ENCODE results near the gene SEMA4F.
A peak's percentile ranks its signal among the peaks of the same experiment; 100 is the strongest.

Gene SEMA4F

GRCh38 chr2:74704216-74704615, 50.2 kb downstream of the SEMA4F start:
- H3K27me3 Mint-ChIP-seq, result peaks cover 26% of the 10 kb centered on the region
- no peak overlapping the region for H3K27ac Mint-ChIP-seq
- no peaks in the 10 kb centered on the region for H3K9me3 Mint-ChIP-seq
- CTCF ChIA-PET, result interaction anchor here (0.6 to 2.7 kb wide), 2 partner anchors 10 to 330 kb away, joined by 3 to 8 read pairs; no protein-coding TSS in a partner anchor
- H3K36me3 Mint-ChIP-seq, result no peaks in the 10 kb centered on the region
- no peak for DNase-seq
- no peaks in the 10 kb centered on the region for H3K4me1 Mint-ChIP-seq
- no peak overlapping the region for H3K4me3 Mint-ChIP-seq

- H3K9me3 Mint-ChIP-seq, result no peaks in the 10 kb centered on the region
Measured at GRCh38 chr2:74706741-74707140, 52.7 kb downstream of the SEMA4F start.

GRCh38 chr2:74707837-74708236, 53.8 kb downstream of the SEMA4F start:
- H3K9me3 Mint-ChIP-seq, result no peaks in the 10 kb centered on the region
- CTCF ChIA-PET, result no interaction called here
- no peaks in the 10 kb centered on the region for H3K4me1 Mint-ChIP-seq
- H3K27ac Mint-ChIP-seq, result no peak overlapping the region
- H3K36me3 Mint-ChIP-seq, result no peaks in the 10 kb centered on the region
- no peak for DNase-seq
- no peak overlapping the region for H3K4me3 Mint-ChIP-seq
- peaks cover 21% of the 10 kb centered on the region for H3K27me3 Mint-ChIP-seq

More at GRCh38 chr2:74706741-74707140, 52.7 kb downstream of the SEMA4F start:
- CTCF ChIA-PET, result no interaction called here
- H3K4me1 Mint-ChIP-seq, result no peaks in the 10 kb centered on the region
- no peak for DNase-seq
- H3K4me3 Mint-ChIP-seq, result no peak overlapping the region
- H3K27ac Mint-ChIP-seq, result no peak overlapping the region
- H3K27me3 Mint-ChIP-seq, result peaks cover 10% of the 10 kb centered on the region
- no peaks in the 10 kb centered on the region for H3K36me3 Mint-ChIP-seq

GRCh38 chr2:74708296-74708695, 54.2 kb downstream of the SEMA4F start:
- Mint-ChIP-seq H3K4me3 (no peak overlapping the region), H3K36me3 (no peaks in the 10 kb centered on the region), H3K9me3 (no peaks in the 10 kb centered on the region), H3K27ac (no peak overlapping the region), H3K27me3 (peaks cover 21% of the 10 kb centered on the region), H3K4me1 (no peaks in the 10 kb centered on the region)
- no peak for DNase-seq
- CTCF ChIA-PET, result interaction anchor here (0.9 kb wide), 1 partner anchor 228 kb away, joined by 3 read pairs; no protein-coding TSS in a partner anchor

- no peaks in the 10 kb centered on the region for H3K4me1 Mint-ChIP-seq
- no peaks in the 10 kb centered on the region for H3K9me3 Mint-ChIP-seq
- no peak overlapping the region for H3K4me3 Mint-ChIP-seq
- CTCF ChIA-PET, result interaction anchor here (0.9 to 1.3 kb wide), 2 partner anchors 169 to 227 kb away, joined by 3 read pairs; no protein-coding TSS in a partner anchor
- H3K27ac Mint-ChIP-seq, result no peak overlapping the region
- H3K27me3 Mint-ChIP-seq, result peaks cover 21% of the 10 kb centered on the region
- no peaks in the 10 kb centered on the region for H3K36me3 Mint-ChIP-seq
- DNase-seq, result no peak
Measured at GRCh38 chr2:74708883-74709282, 54.8 kb downstream of the SEMA4F start.

GRCh38 chr2:74712223-74713053, 58.4 kb downstream of the SEMA4F start:
- no peak for DNase-seq
- Mint-ChIP-seq H3K4me1 (peaks cover 7% of the 10 kb centered on the region), H3K27ac (no peak overlapping the region), H3K27me3 (peaks cover 26% of the 10 kb centered on the region), H3K36me3 (no peaks in the 10 kb centered on the region), H3K4me3 (no peak overlapping the region), H3K9me3 (no peaks in the 10 kb centered on the region)
- CTCF ChIA-PET, result interaction anchor here (0.9 to 6.1 kb wide), 6 partner anchors 20 to 188 kb away, joined by 3 to 90 read pairs (median 4); no protein-coding TSS in a partner anchor

GRCh38 chr2:74714691-74715080, 60.6 kb downstream of the SEMA4F start:
- no peaks in the 10 kb centered on the region for H3K36me3 Mint-ChIP-seq
- no peak for DNase-seq
- CTCF ChIA-PET, result interaction anchor here (0.8 to 6.1 kb wide), 7 partner anchors 12 to 162 kb away, joined by 3 to 90 read pairs (median 7); no protein-coding TSS in a partner anchor
- H3K4me3 Mint-ChIP-seq, result peak overlapping the region; percentile 68
- H3K27ac Mint-ChIP-seq, result no peak overlapping the region
- H3K4me1 Mint-ChIP-seq, result peaks cover 7% of the 10 kb centered on the region
- H3K9me3 Mint-ChIP-seq, result no peaks in the 10 kb centered on the region
- peaks cover 19% of the 10 kb centered on the region for H3K27me3 Mint-ChIP-seq

- Mint-ChIP-seq H3K27ac (no peak overlapping the region), H3K9me3 (no peaks in the 10 kb centered on the region), H3K4me1 (peaks cover 7% of the 10 kb centered on the region), H3K27me3 (peaks cover 18% of the 10 kb centered on the region), H3K4me3 (peak overlapping the region; percentile 71), H3K36me3 (no peaks in the 10 kb centered on the region)
- DNase-seq, result peak; percentile 83
- CTCF ChIA-PET, result interaction anchor here (0.6 to 6.1 kb wide), 10 partner anchors 10 to 446 kb away, joined by 3 to 90 read pairs (median 4); no protein-coding TSS in a partner anchor
Measured at GRCh38 chr2:74715081-74715791, 61.2 kb downstream of the SEMA4F start.

GRCh38 chr2:74715880-74716279, 61.8 kb downstream of the SEMA4F start:
- Mint-ChIP-seq H3K4me3 (peak overlapping the region; percentile 71), H3K27me3 (peaks cover 18% of the 10 kb centered on the region), H3K9me3 (no peaks in the 10 kb centered on the region), H3K27ac (no peak overlapping the region), H3K4me1 (peaks cover 7% of the 10 kb centered on the region), H3K36me3 (no peaks in the 10 kb centered on the region)
- DNase-seq, result no peak
- CTCF ChIA-PET, result interaction anchor here (0.6 to 6.1 kb wide), 8 partner anchors 9 to 447 kb away, joined by 3 to 90 read pairs (median 3); no protein-coding TSS in a partner anchor

- DNase-seq, result no peak
- no peaks in the 10 kb centered on the region for H3K36me3 Mint-ChIP-seq
- CTCF ChIA-PET, result interaction anchor here (1.3 kb wide), 1 partner anchor 157 kb away, joined by 5 read pairs; no protein-coding TSS in a partner anchor
- peaks cover 7% of the 10 kb centered on the region for H3K4me1 Mint-ChIP-seq
- no peaks in the 10 kb centered on the region for H3K9me3 Mint-ChIP-seq
- H3K27me3 Mint-ChIP-seq, result peaks cover 17% of the 10 kb centered on the region
- H3K4me3 Mint-ChIP-seq, result no peak overlapping the region
- no peak overlapping the region for H3K27ac Mint-ChIP-seq
Measured at GRCh38 chr2:74719066-74719465, 65.0 kb downstream of the SEMA4F start.

GRCh38 chr2:74721316-74721715, 67.3 kb downstream of the SEMA4F start:
- no peaks in the 10 kb centered on the region for H3K36me3 Mint-ChIP-seq
- no peak overlapping the region for H3K27ac Mint-ChIP-seq
- CTCF ChIA-PET, result no interaction called here
- H3K9me3 Mint-ChIP-seq, result no peaks in the 10 kb centered on the region
- no peaks in the 10 kb centered on the region for H3K4me1 Mint-ChIP-seq
- DNase-seq, result no peak
- H3K4me3 Mint-ChIP-seq, result no peak overlapping the region
- H3K27me3 Mint-ChIP-seq, result peaks cover 12% of the 10 kb centered on the region

GRCh38 chr2:74724496-74724895, 70.4 kb downstream of the SEMA4F start:
- no peak for DNase-seq
- no peak overlapping the region for H3K4me3 Mint-ChIP-seq
- no peaks in the 10 kb centered on the region for H3K9me3 Mint-ChIP-seq
- H3K27ac Mint-ChIP-seq, result no peak overlapping the region
- CTCF ChIA-PET, result interaction anchor here (0.8 kb wide), 1 partner anchor 9 kb away, joined by 3 read pairs; no protein-coding TSS in a partner anchor
- H3K4me1 Mint-ChIP-seq, result no peaks in the 10 kb centered on the region
- peaks cover 21% of the 10 kb centered on the region for H3K27me3 Mint-ChIP-seq
- H3K36me3 Mint-ChIP-seq, result no peaks in the 10 kb centered on the region

GRCh38 chr2:74725287-74725686, 71.2 kb downstream of the SEMA4F start:
- Mint-ChIP-seq H3K27me3 (peaks cover 22% of the 10 kb centered on the region), H3K4me3 (no peak overlapping the region), H3K9me3 (no peaks in the 10 kb centered on the region), H3K36me3 (no peaks in the 10 kb centered on the region), H3K4me1 (no peaks in the 10 kb centered on the region), H3K27ac (no peak overlapping the region)
- CTCF ChIA-PET, result interaction anchor here (0.8 to 0.9 kb wide), 2 partner anchors 10 kb away, joined by 3 read pairs; no protein-coding TSS in a partner anchor
- no peak for DNase-seq

- no peak overlapping the region for H3K27ac Mint-ChIP-seq
- CTCF ChIA-PET, result no interaction called here
Measured at GRCh38 chr2:74728842-74729241, 74.8 kb downstream of the SEMA4F start.

More at GRCh38 chr2:74728842-74729241, 74.8 kb downstream of the SEMA4F start:
- H3K4me1 Mint-ChIP-seq, result no peaks in the 10 kb centered on the region
- H3K36me3 Mint-ChIP-seq, result no peaks in the 10 kb centered on the region
- peaks cover 36% of the 10 kb centered on the region for H3K27me3 Mint-ChIP-seq
- no peaks in the 10 kb centered on the region for H3K9me3 Mint-ChIP-seq
- DNase-seq, result no peak
- no peak overlapping the region for H3K4me3 Mint-ChIP-seq

All from activated naive CD4-positive, alpha-beta T cell treated with anti-CD3 and anti-CD28 coated beads, Interleukin-2, amount 10 ng/mL, durations not matched to agents 7 days and 5 days (primary cell).